B cell (primary cell): ENCODE measurements around the gene PEPD. TPM values are rescaled to one million over a fixed set of nuclear protein-coding genes. Genes with fewer than 3 reads are reported as not detected.

ENCODE experiments used
- ATAC-seq: fragments of 200-7000 bp; cut with Tn5 transposase; one replicate; pipeline ENCODE4 v1.10.0; 2021; ENCODE audit warnings: low read depth, mild to moderate bottlenecking, moderate number of reproducible peaks, moderate library complexity
- CTCF ChIA-PET: fragments of 350-600 bp; sonication (Branson Sonifier 250); formaldehyde crosslinking; loops from one replicate; lab custom pipeline; 2021; ENCODE audit warnings: antibody characterized with exemption, inconsistent platforms; lab: Charles Lee
- POLR2A ChIA-PET: fragments of 350-600 bp; sonication (Branson Sonifier 250); formaldehyde crosslinking; loops from one replicate; lab custom pipeline; 2021; ENCODE audit warnings: antibody characterized with exemption; lab: Charles Lee
- DNase-seq: peaks from one replicate; pipeline ENCODE4 v3.0.0; 2013
- H2AFZ ChIP-seq: 2 replicates; pipeline ENCODE4 v1.6.1; 2012; ENCODE audit warnings: mild to moderate bottlenecking, low read depth, low read length; ENCODE audit not compliant: insufficient read depth, poor library complexity, severe bottlenecking
- H3K27ac ChIP-seq, 2 donors: 1 replicate in 1 of 2; 2 replicates in 1 of 2; pipeline ENCODE4 v1.5.1; 2012 to 2013; ENCODE audit warnings: low read length in 2 of 2, mild to moderate bottlenecking in 2 of 2, moderate library complexity in 1 of 2
- H3K27me3 ChIP-seq, 4 experiments: fragments of 200-600 bp in 1 of 4; sonication (generic) in 1 of 4; replicated peaks in 1 of 4; 1 replicate in 2 of 4; 2 replicates in 2 of 4; pipeline versions ENCODE4 v1.6.1 to v1.7.0; 2013 to 2016; ENCODE audit warnings: low read length in 3 of 4, mild to moderate bottlenecking in 2 of 4, mixed read lengths in 1 of 4, moderate library complexity in 1 of 4; ENCODE audit not compliant: insufficient read depth in 4 of 4, control insufficient read depth in 3 of 4; ENCODE audit errors: control extremely low read depth in 1 of 4
- H3K36me3 ChIP-seq, 2 experiments: replicated peaks in 1 of 2; 1 replicate in 1 of 2; 2 replicates in 1 of 2; pipeline versions ENCODE4 v1.6.1 to v1.7.1; 2013; ENCODE audit warnings: low read length in 1 of 2; ENCODE audit not compliant: insufficient read depth in 2 of 2, control insufficient read depth in 1 of 2; ENCODE audit errors: control extremely low read depth in 1 of 2, extremely low read depth in 1 of 2
- H3K4me1 ChIP-seq, 2 donors: fragments of 200-600 bp in 1 of 2; sonication (generic) in 1 of 2; 1 replicate in 1 of 2; 2 replicates in 1 of 2; pipeline versions ENCODE4 v1.5.1 to v1.6.1; 2013 to 2017; ENCODE audit warnings: low read length in 2 of 2; ENCODE audit not compliant: control insufficient read depth in 2 of 2, insufficient read depth in 2 of 2
- H3K4me2 ChIP-seq: replicated peaks from 2 replicates; pipeline ENCODE3; 2012; ENCODE audit warnings: mild to moderate bottlenecking, low read depth, low read length; ENCODE audit not compliant: poor library complexity, severe bottlenecking
- H3K4me3 ChIP-seq, 5 experiments: fragments of 200-600 bp in 1 of 5; sonication (generic) in 1 of 5; 1 replicate in 3 of 5; 2 replicates in 2 of 5; pipeline versions ENCODE4 v1.5.1 to v1.7.0; 2011 to 2016; ENCODE audit warnings: low read length in 4 of 5, mild to moderate bottlenecking in 4 of 5, low read depth in 2 of 5, control low read depth in 1 of 5, moderate library complexity in 1 of 5; ENCODE audit not compliant: insufficient read depth in 1 of 5; ENCODE audit errors: control extremely low read depth in 1 of 5, extremely low read depth in 1 of 5
- H3K79me2 ChIP-seq: fragments of 200-600 bp; sonication (generic); one replicate; pipeline ENCODE4 v1.6.0; 2016; ENCODE audit warnings: low read length; ENCODE audit not compliant: control insufficient read depth, insufficient read depth
- H3K9ac ChIP-seq: fragments of 200-600 bp; sonication (generic); 2 replicates; pipeline ENCODE4 v1.6.1; 2017; ENCODE audit warnings: mild to moderate bottlenecking, low read length, moderate library complexity
- H3K9me3 ChIP-seq, 3 donors: one replicate each; pipeline versions ENCODE4 v1.6.1 to v1.7.1; 2013; ENCODE audit warnings: low read length in 2 of 3; ENCODE audit not compliant: control insufficient read depth in 2 of 3, insufficient read depth in 1 of 3; ENCODE audit errors: control extremely low read depth in 1 of 3
- H4K20me1 ChIP-seq: 2 replicates; pipeline ENCODE4 v1.6.0; 2012; ENCODE audit warnings: mild to moderate bottlenecking, low read length; ENCODE audit not compliant: insufficient read depth, control insufficient read depth, poor library complexity, severe bottlenecking
- H3K27ac Mint-ChIP-seq: one replicate; pipeline ENCODE4 v1.8.0; 2021; ENCODE audit warnings: mixed read lengths
- H3K27me3 Mint-ChIP-seq: one replicate; pipeline ENCODE4 v1.8.0; 2021; ENCODE audit warnings: mixed read lengths
- H3K4me1 Mint-ChIP-seq: one replicate; pipeline ENCODE4 v1.8.0; 2021; ENCODE audit warnings: mixed read lengths
- H3K4me3 Mint-ChIP-seq: one replicate; pipeline ENCODE4 v1.8.0; 2021; ENCODE audit warnings: mixed read lengths
- H3K9me3 Mint-ChIP-seq: one replicate; pipeline ENCODE4 v1.8.0; 2022; ENCODE audit warnings: mixed read lengths; ENCODE audit not compliant: insufficient read depth
- EZH2 ChIP-seq: IDR thresholded peaks from 2 replicates; pipeline ENCODE4 v1.6.1; 2012; ENCODE audit warnings: borderline replicate concordance, low read depth, mild to moderate bottlenecking, moderate library complexity, low read length; ENCODE audit not compliant: insufficient read depth, poor library complexity, severe bottlenecking
- WGBS: methylation state at CpG from one replicate; pipeline ENCODE4 v1.1.5; 2013; ENCODE audit warnings: missing lambda C conversion rate; ENCODE audit not compliant: insufficient coverage; 5-methylcytosine and 5-hydroxymethylcytosine counted together
- intact Hi-C: fragments of 100-400 bp; cut with micrococcal nuclease; formaldehyde crosslinking; loops from one replicate; pipeline ENCODE4 v1.10.0; 2022
- polyA plus RNA-seq: library from polyadenylated mRNA; depleted of rRNA; stranded (reverse); fragments of >200 nt; gene quantifications from 2 replicates; pipeline ENCODE4 v1.2.3, GENCODE V29; 2012
- total RNA-seq, 2 donors: library from RNA; stranded (reverse); fragments of 120-200 nt in 1 of 2; gene quantifications; 1 replicate in 1 of 2; 2 replicates in 1 of 2; pipeline versions ENCODE4 v1.2.3 to v1.2.4, GENCODE V29; 2013 to 2022
- TF ChIP-seq, protein P1 (sequence below): fragments of 200-600 bp; IDR thresholded peaks from one replicate; pipeline ENCODE4 v1.8.0; 2022; ENCODE audit warnings: antibody characterized with exemption, mild to moderate bottlenecking

The PEPD gene
- total and polyA plus RNA-seq, 2 donors (not counting 1 experiment from before 2014, with no cell fraction given), result 36.4 to 42.7 TPM

DNA sequence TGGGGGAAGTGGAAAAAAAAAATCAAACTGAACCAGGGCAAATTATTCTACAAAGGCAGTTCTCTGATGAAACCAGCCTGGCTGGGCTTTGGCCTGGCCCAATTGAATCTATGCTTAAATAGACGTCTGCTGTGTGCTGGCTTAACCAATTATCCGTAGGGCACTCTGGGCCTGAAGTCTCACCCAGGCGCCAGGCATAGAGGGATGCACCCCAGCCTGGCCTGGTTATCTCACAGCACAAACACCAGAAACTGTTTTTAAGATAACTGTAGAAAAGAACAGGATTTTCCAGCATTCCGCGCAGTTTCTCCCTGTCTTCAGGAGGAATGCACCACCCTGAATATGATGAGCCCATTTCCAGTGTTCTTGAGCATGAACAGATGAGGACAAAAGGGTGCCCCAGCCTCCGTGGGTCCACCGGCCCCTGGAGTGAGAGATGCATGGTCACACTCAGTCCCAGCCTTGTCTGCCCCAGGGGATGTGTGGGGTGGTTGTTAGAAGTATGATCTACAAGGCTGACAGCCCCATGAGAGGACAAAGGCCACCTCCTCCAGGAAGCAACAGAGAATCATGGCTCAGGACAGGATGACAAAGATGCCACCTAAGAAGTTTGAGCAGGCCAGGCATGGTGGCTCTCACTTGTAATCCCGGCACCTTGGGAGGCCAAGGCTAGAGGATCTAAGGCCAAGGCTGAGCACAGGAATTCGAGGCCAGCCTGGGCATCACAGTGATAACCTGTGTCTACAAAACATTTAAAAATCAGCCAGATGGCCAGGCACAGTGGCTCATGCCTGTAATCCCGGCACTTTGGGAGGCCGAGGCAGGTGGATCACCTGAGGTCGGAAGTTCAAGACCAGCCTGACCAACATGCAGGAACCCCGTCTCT is 50.2 kb downstream of the PEPD start:
- H3K9me3 ChIP-seq, result no peaks in the 10 kb centered on the region
- no peak for DNase-seq

DNA sequence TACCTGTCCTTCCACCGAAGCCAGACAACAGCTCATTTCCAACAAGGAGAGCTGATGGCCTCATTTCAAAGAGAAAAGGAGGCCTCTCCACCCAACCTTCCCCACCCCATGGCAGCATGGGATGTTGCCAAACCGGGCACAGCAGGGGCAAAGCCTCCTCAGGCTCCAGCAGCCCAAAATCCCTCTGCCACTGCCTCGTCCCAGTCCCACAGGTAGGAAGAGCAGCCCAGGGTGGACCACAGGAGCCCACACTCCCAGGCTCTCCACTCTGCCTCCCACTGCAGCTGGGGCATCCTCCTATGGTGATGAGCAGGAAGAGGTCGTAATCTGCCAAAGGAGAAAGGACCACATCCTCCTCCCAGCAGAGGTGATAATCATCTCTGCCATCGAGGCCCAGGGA is 50.9 kb downstream of the PEPD start:
- Mint-ChIP-seq H3K9me3 (no peaks in the 10 kb centered on the region), H3K27ac (no peak overlapping the region), H3K4me1 (no peaks in the 10 kb centered on the region), H3K27me3 (no peaks in the 10 kb centered on the region), H3K4me3 (no peak overlapping the region)
- intact Hi-C loops, result no loop called here
- TF ChIP-seq EZH2, result no peak
- TF ChIP-seq, protein P1, sequence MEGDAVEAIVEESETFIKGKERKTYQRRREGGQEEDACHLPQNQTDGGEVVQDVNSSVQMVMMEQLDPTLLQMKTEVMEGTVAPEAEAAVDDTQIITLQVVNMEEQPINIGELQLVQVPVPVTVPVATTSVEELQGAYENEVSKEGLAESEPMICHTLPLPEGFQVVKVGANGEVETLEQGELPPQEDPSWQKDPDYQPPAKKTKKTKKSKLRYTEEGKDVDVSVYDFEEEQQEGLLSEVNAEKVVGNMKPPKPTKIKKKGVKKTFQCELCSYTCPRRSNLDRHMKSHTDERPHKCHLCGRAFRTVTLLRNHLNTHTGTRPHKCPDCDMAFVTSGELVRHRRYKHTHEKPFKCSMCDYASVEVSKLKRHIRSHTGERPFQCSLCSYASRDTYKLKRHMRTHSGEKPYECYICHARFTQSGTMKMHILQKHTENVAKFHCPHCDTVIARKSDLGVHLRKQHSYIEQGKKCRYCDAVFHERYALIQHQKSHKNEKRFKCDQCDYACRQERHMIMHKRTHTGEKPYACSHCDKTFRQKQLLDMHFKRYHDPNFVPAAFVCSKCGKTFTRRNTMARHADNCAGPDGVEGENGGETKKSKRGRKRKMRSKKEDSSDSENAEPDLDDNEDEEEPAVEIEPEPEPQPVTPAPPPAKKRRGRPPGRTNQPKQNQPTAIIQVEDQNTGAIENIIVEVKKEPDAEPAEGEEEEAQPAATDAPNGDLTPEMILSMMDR, result no peak
- ATAC-seq (no peak), DNase-seq (no peak)
- no peaks in the 10 kb centered on the region for H3K4me1 ChIP-seq
- no peaks in the 10 kb centered on the region for H3K9me3 ChIP-seq
- no peak overlapping the region for H3K4me2 ChIP-seq
- H2AFZ ChIP-seq, result no peak overlapping the region
- CTCF ChIA-PET, result no interaction called here
- 67% methylated on average over 3 of the region's 5 CpGs for WGBS
- no peaks in the 10 kb centered on the region for H3K27me3 ChIP-seq
- H3K27ac ChIP-seq, result no peak overlapping the region
- H3K9ac ChIP-seq, result no peak overlapping the region
- H4K20me1 ChIP-seq, result no peaks in the 10 kb centered on the region
- H3K79me2 ChIP-seq, result no peaks in the 10 kb centered on the region
- no peak overlapping the region for H3K4me3 ChIP-seq
- no peaks in the 10 kb centered on the region for H3K36me3 ChIP-seq
- POLR2A ChIA-PET, result no interaction called here

More for the DNA sequence above, 50.2 kb downstream of the PEPD start:
- no peaks in the 10 kb centered on the region for H3K9me3 Mint-ChIP-seq
- H3K27me3 Mint-ChIP-seq, result no peaks in the 10 kb centered on the region
- TF ChIP-seq EZH2, result no peak
- TF ChIP-seq, protein P1, result no peak
- no peak overlapping the region for H3K27ac Mint-ChIP-seq
- no peaks in the 10 kb centered on the region for H3K4me1 Mint-ChIP-seq
- no peaks in the 10 kb centered on the region for H3K79me2 ChIP-seq
- no peak overlapping the region for H3K27ac ChIP-seq
- no peak overlapping the region for H3K4me2 ChIP-seq
- H3K4me1 ChIP-seq, result no peaks in the 10 kb centered on the region
- POLR2A ChIA-PET, result no interaction called here
- intact Hi-C loops, result no loop called here
- no peaks in the 10 kb centered on the region for H4K20me1 ChIP-seq
- 95% methylated on average over 12 of the region's 13 CpGs for WGBS
- ATAC-seq, result no peak
- H3K9ac ChIP-seq, result no peak overlapping the region
- no peak overlapping the region for H3K4me3 Mint-ChIP-seq
- CTCF ChIA-PET, result no interaction called here
- H3K4me3 ChIP-seq, result no peak overlapping the region
- no peak overlapping the region for H2AFZ ChIP-seq
- H3K27me3 ChIP-seq, result no peaks in the 10 kb centered on the region
- no peaks in the 10 kb centered on the region for H3K36me3 ChIP-seq
